Ascending aorta (tissue), 2 donors: Measurements from ENCODE around the gene CYP26B1. TPM values are rescaled to one million over a fixed set of nuclear protein-coding genes. Genes with fewer than 3 reads are reported as not detected.
A peak's percentile ranks its signal among the peaks of the same experiment; 100 is the strongest.

Experiments
- DNase-seq, 2 donors: peaks; one replicate each; pipeline ENCODE4 v3.0.0-alpha.2; 2019; ENCODE audit warnings: low spot score in 2 of 2
- H3K27ac ChIP-seq, 2 donors: fragments of 200-600 bp; sonication (generic); one replicate each; pipeline ENCODE4 v1.5.1; 2016 to 2017; ENCODE audit warnings: mild to moderate bottlenecking in 1 of 2
- H3K27me3 ChIP-seq: fragments of 200-600 bp; sonication (generic); one replicate; pipeline ENCODE4 v1.5.1; 2017
- H3K36me3 ChIP-seq, 2 donors: fragments of 200-600 bp; sonication (generic); one replicate each; pipeline ENCODE4 v1.5.1; 2016
- H3K4me1 ChIP-seq, 2 donors: fragments of 200-600 bp; sonication (generic); one replicate each; pipeline ENCODE4 v1.5.1; 2016 to 2017; ENCODE audit warnings: mild to moderate bottlenecking in 1 of 2
- H3K4me3 ChIP-seq, 2 donors: fragments of 200-600 bp; sonication (generic); one replicate each; pipeline ENCODE4 v1.5.1; 2016 to 2017; ENCODE audit warnings: mild to moderate bottlenecking in 1 of 2
- H3K9me3 ChIP-seq, 2 donors: fragments of 200-600 bp; sonication (generic); one replicate each; pipeline ENCODE4 v1.5.1; 2016
- intact Hi-C: fragments of 100-400 bp; cut with DNase I; formaldehyde crosslinking; loops from one replicate; pipeline ENCODE4 v1.15.1; 2023
- total RNA-seq: library from RNA; depleted of rRNA; stranded (reverse); fragments of >200 nt; gene quantifications from one replicate; pipeline ENCODE4 v1.1.0, GENCODE V29; 2016
- TF ChIP-seq, protein P1 (sequence below), 3 experiments: fragments of 200-600 bp in 2 of 3; fragments of 450-650 bp in 1 of 3; sonication (generic) in 2 of 3; IDR thresholded peaks; one replicate each; pipeline ENCODE4 v1.5.1; 2016 to 2019; ENCODE audit warnings: antibody characterized with exemption in 3 of 3, mild to moderate bottlenecking in 1 of 3, moderate library complexity in 1 of 3

The CYP26B1 gene
- total RNA-seq, 1 donor from 2014 or later: 18.6 TPM

DNA sequence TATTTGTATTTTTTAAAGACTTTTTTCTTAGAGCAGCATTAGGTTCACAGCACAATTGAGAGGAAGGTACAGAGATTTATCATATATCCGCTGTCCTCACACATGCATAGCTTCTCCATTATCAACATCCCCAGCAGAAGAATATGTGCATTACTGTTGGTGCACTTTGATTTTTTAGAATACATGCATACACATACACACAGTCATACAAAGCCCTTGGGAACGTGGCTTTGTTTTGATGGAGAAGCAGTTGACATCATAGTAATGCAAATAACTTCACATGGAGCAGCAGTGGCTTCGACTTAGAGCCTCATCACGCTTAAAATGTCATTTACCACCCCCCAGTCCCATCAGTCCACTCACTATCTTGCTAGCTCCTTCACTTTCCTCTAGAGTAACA lies 26.5 kb downstream of the CYP26B1 start:
- no peak for DNase-seq
- H3K9me3 ChIP-seq: no peaks in the 10 kb centered on the region
- peaks cover 0 to 5% of the 10 kb centered on the region in 2 donors for H3K4me1 ChIP-seq
- H3K27me3 ChIP-seq: no peaks in the 10 kb centered on the region
- H3K36me3 ChIP-seq: no peaks in the 10 kb centered on the region
- intact Hi-C loops: no loop called here
- no peak overlapping the region for H3K27ac ChIP-seq
- TF ChIP-seq, protein P1, sequence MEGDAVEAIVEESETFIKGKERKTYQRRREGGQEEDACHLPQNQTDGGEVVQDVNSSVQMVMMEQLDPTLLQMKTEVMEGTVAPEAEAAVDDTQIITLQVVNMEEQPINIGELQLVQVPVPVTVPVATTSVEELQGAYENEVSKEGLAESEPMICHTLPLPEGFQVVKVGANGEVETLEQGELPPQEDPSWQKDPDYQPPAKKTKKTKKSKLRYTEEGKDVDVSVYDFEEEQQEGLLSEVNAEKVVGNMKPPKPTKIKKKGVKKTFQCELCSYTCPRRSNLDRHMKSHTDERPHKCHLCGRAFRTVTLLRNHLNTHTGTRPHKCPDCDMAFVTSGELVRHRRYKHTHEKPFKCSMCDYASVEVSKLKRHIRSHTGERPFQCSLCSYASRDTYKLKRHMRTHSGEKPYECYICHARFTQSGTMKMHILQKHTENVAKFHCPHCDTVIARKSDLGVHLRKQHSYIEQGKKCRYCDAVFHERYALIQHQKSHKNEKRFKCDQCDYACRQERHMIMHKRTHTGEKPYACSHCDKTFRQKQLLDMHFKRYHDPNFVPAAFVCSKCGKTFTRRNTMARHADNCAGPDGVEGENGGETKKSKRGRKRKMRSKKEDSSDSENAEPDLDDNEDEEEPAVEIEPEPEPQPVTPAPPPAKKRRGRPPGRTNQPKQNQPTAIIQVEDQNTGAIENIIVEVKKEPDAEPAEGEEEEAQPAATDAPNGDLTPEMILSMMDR (IDR thresholded peaks at IDR 0.05): no peak
- H3K4me3 ChIP-seq: no peak overlapping the region

DNA sequence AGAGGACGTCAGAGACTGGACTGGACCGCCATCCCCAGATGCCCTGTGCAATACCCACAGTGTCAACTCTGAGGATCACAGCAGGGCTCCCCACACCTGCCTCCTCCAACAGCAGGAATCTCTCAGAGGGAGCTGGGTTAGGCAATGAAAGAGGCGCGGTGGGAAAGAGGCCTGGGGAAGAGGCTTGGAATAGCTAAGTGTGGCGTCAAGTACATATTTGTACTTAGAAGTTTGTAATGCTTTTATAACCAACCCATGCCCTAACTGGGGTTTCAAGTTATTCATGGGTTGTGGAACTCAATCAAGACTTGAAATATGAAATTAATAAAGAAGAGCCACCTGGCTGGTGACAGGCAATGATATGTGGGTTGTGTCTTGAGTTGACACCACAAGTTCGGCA lies 28.7 kb downstream of the CYP26B1 start:
- no peak overlapping the region for H3K27ac ChIP-seq
- H3K36me3 ChIP-seq: no peaks in the 10 kb centered on the region
- H3K9me3 ChIP-seq: no peaks in the 10 kb centered on the region
- no peaks in the 10 kb centered on the region for H3K27me3 ChIP-seq
- no peak for DNase-seq
- TF ChIP-seq, protein P1 (IDR thresholded peaks at IDR 0.05): no peak
- H3K4me3 ChIP-seq: no peak overlapping the region
- intact Hi-C loops: no loop called here
- H3K4me1 ChIP-seq: peaks cover 0 to 11% of the 10 kb centered on the region in 2 donors

DNA sequence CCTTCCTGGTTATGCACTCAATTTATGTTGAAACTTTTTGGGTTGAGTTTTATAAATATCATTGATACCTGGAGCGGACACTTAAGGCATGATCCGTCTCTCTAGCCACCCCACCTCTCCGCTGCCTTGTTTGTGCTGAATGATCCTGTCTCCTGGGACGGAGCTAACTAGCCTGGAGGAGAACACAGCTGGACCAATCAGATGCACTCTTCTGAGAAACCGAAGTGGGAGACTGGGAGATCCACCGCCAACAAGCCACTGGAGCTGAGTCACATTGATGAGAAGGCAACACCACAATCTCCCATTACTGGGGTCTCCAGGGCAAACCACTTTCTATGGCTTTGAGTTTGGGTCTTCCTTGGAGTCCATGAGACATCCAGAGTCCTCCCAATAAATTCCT lies 29.3 kb downstream of the CYP26B1 start:
- Histone ChIP-seq H3K4me1 (peaks cover 0 to 11% of the 10 kb centered on the region in 2 donors), H3K27ac (no peak overlapping the region), H3K4me3 (no peak overlapping the region), H3K27me3 (no peaks in the 10 kb centered on the region), H3K9me3 (no peaks in the 10 kb centered on the region), H3K36me3 (no peaks in the 10 kb centered on the region)
- TF ChIP-seq, protein P1 (IDR thresholded peaks at IDR 0.05): no peak
- intact Hi-C loops: no loop called here
- DNase-seq: no peak

DNA sequence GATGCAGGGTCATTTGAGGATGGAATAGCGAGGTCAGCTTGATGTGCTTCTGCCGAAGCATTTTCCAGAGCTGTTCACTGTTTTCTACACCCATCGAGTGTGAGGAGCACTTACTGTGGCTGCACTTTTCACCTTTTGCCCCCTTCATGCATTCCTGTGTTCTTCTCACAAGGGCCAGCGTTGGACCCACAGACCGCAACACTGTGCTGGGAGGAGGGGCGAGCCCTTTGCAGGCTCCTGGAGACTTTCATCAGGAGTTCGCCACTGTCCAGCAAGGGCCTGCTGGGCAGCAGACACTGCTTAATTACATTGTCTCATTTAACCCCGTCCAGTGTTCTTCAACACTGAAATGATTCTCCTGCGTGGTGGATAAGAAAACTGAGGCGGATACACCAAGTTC lies 29.9 kb downstream of the CYP26B1 start:
- Histone ChIP-seq H3K4me3 (no peak overlapping the region), H3K27ac (no peak overlapping the region), H3K9me3 (no peaks in the 10 kb centered on the region), H3K36me3 (no peaks in the 10 kb centered on the region), H3K27me3 (no peaks in the 10 kb centered on the region), H3K4me1 (peaks cover 0 to 11% of the 10 kb centered on the region in 2 donors)
- DNase-seq: no peak
- intact Hi-C loops: no loop called here
- TF ChIP-seq, protein P1 (IDR thresholded peaks at IDR 0.05): no peak

DNA sequence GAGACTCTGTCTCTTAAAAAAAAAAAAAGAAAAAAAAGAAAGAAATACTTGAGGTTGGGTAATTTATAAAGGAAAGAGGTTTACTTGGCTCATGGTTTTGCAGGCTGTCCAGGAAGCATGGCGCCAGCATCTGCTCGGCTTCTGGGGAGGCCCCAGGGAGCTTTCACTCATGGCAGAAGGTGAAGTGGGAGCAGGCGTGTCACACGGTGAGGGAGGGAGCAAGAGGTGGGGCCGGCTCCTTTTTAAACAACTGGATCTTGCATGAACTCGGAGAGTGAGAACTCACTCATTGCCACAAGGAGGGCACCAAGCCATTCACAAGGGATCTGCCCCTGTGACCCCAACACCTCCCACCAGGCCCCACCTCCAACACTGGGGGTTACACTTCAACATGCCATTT lies 30.6 kb downstream of the CYP26B1 start:
- intact Hi-C loops: no loop called here
- H3K4me3 ChIP-seq: no peak overlapping the region
- TF ChIP-seq, protein P1 (IDR thresholded peaks at IDR 0.05): no peak
- no peak for DNase-seq
- no peaks in the 10 kb centered on the region for H3K36me3 ChIP-seq
- H3K27ac ChIP-seq: no peak overlapping the region
- no peaks in the 10 kb centered on the region for H3K27me3 ChIP-seq
- no peaks in the 10 kb centered on the region for H3K9me3 ChIP-seq
- H3K4me1 ChIP-seq: peaks cover 0 to 11% of the 10 kb centered on the region in 2 donors

DNA sequence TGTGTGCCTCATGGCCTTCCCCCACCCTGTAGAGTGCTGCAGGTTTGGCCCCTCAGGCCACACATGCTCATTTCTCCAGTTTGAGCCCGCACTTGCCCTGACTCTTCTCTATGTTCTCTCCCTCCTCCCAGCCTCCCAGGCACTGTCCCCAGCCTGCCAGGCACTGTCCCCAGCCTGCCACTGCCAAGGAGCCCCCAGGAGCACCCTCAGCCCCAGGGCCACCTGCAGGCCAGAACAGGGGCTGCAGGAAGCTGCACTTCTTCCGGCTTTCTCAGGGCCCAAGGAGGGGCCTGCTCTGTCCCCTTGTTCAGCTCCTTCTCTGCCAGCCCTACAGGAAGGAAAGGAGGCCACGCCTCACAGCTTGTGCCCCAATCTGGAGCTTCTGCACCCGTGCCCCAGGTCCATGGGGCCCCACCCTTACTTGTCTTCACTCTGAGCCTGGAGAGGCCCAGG lies 31.6 kb downstream of the CYP26B1 start:
- TF ChIP-seq, protein P1 (IDR thresholded peaks at IDR 0.05): no peak
- intact Hi-C loops: no loop called here
- H3K4me1 ChIP-seq: peaks cover 0 to 11% of the 10 kb centered on the region in 2 donors
- H3K27me3 ChIP-seq: no peaks in the 10 kb centered on the region
- H3K27ac ChIP-seq: peak overlapping the region; percentile 53 to 72
- DNase-seq: no peak
- no peaks in the 10 kb centered on the region for H3K36me3 ChIP-seq
- H3K9me3 ChIP-seq: no peaks in the 10 kb centered on the region
- H3K4me3 ChIP-seq: no peak overlapping the region
